Smooth muscle cell (in vitro differentiated cells): Measurements from ENCODE around the gene AGAP3. TPM values are rescaled to one million over a fixed set of nuclear protein-coding genes. Genes with fewer than 3 reads are reported as not detected.

Experiments used
- DNase-seq: peaks from one replicate; lab custom pipeline; 2025; ENCODE audit not compliant: unreplicated experiment; lab: John Stamatoyannopoulos, UW
- H2AFZ ChIP-seq: fragments of 200-600 bp; sonication (generic); 2 replicates; pipeline ENCODE4 v1.6.0; 2016; ENCODE audit warnings: antibody characterized with exemption, low read depth, mild to moderate bottlenecking
- H3F3A ChIP-seq: fragments of 200-600 bp; sonication (generic); 2 replicates; pipeline ENCODE4 v1.6.0; 2017; ENCODE audit warnings: antibody characterized with exemption, low read depth
- H3K27ac ChIP-seq: fragments of 200-600 bp; sonication (generic); 2 replicates; pipeline ENCODE4 v1.5.1; 2016; ENCODE audit warnings: low read depth, mild to moderate bottlenecking
- H3K27me3 ChIP-seq: fragments of 200-600 bp; sonication (generic); 2 replicates; pipeline ENCODE4 v1.6.1; 2016; ENCODE audit warnings: low read depth, mild to moderate bottlenecking
- H3K36me3 ChIP-seq: fragments of 200-600 bp; sonication (generic); 2 replicates; pipeline ENCODE4 v1.5.1; 2016; ENCODE audit warnings: low read depth
- H3K4me1 ChIP-seq: fragments of 200-600 bp; sonication (generic); 2 replicates; pipeline ENCODE4 v1.5.1; 2016; ENCODE audit warnings: low read depth
- H3K4me2 ChIP-seq: fragments of 200-600 bp; sonication (generic); 2 replicates; pipeline ENCODE4 v1.6.0; 2016; ENCODE audit warnings: mild to moderate bottlenecking
- H3K4me3 ChIP-seq: fragments of 200-600 bp; sonication (generic); 2 replicates; pipeline ENCODE4 v1.5.1; 2016; ENCODE audit warnings: mild to moderate bottlenecking
- H3K79me2 ChIP-seq: fragments of 200-600 bp; sonication (generic); 2 replicates; pipeline ENCODE4 v1.6.0; 2016; ENCODE audit warnings: low read depth, mild to moderate bottlenecking
- H3K9ac ChIP-seq: fragments of 200-600 bp; sonication (generic); 2 replicates; pipeline ENCODE4 v1.6.0; 2016; ENCODE audit warnings: low read depth
- H3K9me3 ChIP-seq: fragments of 200-600 bp; sonication (generic); replicated peaks from 2 replicates; pipeline ENCODE4 v1.5.1; 2016; ENCODE audit warnings: low read depth
- H4K20me1 ChIP-seq: fragments of 200-600 bp; sonication (generic); 2 replicates; pipeline ENCODE4 v1.6.0; 2016; ENCODE audit warnings: low read depth
- WGBS: methylation state at CpG from one replicate; pipeline ENCODE4 v1.1.7; 2016; ENCODE audit warnings: low lambda C conversion rate; 5-methylcytosine and 5-hydroxymethylcytosine counted together
- polyA plus RNA-seq: library from polyadenylated mRNA; unstranded; fragments of >200 nt; fragmentation: Nextera tagmentation; extraction: Ambion mirVana; gene quantifications from 2 replicates; pipeline ENCODE4 v1.2.1, GENCODE V29; 2016
- total RNA-seq: library from RNA; depleted of rRNA; stranded (reverse); fragments of >200 nt; gene quantifications from 2 replicates; pipeline ENCODE4 v1.2.3, GENCODE V29; 2014
- TF ChIP-seq, protein P1 (sequence below): fragments of 200-600 bp; sonication (generic); IDR thresholded peaks from 2 replicates; pipeline ENCODE4 v1.5.1; 2017; ENCODE audit warnings: borderline replicate concordance, mild to moderate bottlenecking, antibody characterized with exemption; ENCODE audit not compliant: insufficient read depth, poor library complexity, severe bottlenecking

The AGAP3 gene
- total and polyA plus RNA-seq, 2 experiments from 2014 or later: 29.8 to 51.4 TPM

DNA sequence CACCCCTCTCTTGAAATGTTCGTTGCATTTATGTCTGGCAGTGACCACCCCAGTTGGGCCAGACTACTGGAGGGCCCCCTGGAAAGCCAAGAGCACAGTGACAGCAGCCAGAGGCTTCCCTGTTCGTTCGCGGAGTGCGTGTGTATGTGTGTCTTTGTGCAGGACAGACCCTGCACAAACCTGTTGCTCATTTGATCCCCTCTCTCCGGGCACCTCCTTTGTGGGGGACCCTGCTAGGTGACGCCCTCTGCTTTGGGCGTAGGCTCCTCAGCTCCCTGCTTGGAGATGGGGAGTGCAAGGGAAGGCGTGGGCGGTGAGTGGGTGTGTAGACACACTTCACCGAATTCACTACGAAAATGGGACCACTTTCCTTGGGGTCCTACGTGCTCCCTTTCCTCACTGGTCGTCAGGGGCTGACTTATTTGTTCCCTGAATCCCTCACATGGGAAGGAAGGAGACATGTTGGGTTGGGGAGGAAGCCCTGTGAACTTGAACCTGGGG, 38.7 kb downstream of the AGAP3 start:
- 87% methylated on average over 14 of the region's 14 CpGs for WGBS
- Histone ChIP-seq H3F3A (peaks cover 3% of the 10 kb centered on the region), H3K36me3 (no peaks in the 10 kb centered on the region), H3K9me3 (no peaks in the 10 kb centered on the region), H3K9ac (no peak overlapping the region), H3K4me1 (no peaks in the 10 kb centered on the region), H3K27ac (no peak overlapping the region), H3K79me2 (no peaks in the 10 kb centered on the region), H2AFZ (no peak overlapping the region), H3K4me2 (peak overlapping the region; percentile 100), H4K20me1 (peaks cover 87% of the 10 kb centered on the region), H3K4me3 (no peak overlapping the region), H3K27me3 (no peaks in the 10 kb centered on the region)
- TF ChIP-seq, protein P1, sequence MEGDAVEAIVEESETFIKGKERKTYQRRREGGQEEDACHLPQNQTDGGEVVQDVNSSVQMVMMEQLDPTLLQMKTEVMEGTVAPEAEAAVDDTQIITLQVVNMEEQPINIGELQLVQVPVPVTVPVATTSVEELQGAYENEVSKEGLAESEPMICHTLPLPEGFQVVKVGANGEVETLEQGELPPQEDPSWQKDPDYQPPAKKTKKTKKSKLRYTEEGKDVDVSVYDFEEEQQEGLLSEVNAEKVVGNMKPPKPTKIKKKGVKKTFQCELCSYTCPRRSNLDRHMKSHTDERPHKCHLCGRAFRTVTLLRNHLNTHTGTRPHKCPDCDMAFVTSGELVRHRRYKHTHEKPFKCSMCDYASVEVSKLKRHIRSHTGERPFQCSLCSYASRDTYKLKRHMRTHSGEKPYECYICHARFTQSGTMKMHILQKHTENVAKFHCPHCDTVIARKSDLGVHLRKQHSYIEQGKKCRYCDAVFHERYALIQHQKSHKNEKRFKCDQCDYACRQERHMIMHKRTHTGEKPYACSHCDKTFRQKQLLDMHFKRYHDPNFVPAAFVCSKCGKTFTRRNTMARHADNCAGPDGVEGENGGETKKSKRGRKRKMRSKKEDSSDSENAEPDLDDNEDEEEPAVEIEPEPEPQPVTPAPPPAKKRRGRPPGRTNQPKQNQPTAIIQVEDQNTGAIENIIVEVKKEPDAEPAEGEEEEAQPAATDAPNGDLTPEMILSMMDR: no peak
- DNase-seq: no peak

DNA sequence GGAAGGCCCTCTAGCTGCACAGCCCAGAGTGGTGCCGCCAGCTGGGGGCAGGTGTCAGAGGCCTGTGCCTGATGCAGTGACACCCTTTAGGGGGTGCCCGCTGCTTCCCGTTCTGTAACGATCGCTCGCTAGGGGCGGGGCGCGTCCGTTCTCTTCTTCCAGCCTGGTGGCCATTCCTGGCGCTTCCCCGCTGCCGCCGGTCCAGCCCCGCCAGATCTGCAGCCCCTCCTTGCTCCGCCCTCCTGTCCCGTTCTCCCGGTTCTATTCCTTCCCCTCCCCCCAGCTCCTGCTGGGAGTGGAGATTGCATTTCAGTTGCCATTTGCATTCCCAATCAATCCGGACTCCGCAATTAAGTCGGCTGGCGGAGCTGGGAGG, 39.2 kb downstream of the AGAP3 start:
- WGBS: 7% methylated on average over 22 of the region's 22 CpGs
- Histone ChIP-seq H3K4me3 (peak overlapping the region; percentile 55), H2AFZ (no peak overlapping the region), H3K4me1 (no peaks in the 10 kb centered on the region), H3K27me3 (no peaks in the 10 kb centered on the region), H3K9me3 (no peaks in the 10 kb centered on the region), H3K27ac (no peak overlapping the region), H3F3A (peaks cover 3% of the 10 kb centered on the region), H3K36me3 (no peaks in the 10 kb centered on the region), H3K9ac (no peak overlapping the region), H4K20me1 (peaks cover 87% of the 10 kb centered on the region), H3K79me2 (no peaks in the 10 kb centered on the region), H3K4me2 (peak overlapping the region; percentile 100)
- TF ChIP-seq, protein P1: no peak
- no peak for DNase-seq

DNA sequence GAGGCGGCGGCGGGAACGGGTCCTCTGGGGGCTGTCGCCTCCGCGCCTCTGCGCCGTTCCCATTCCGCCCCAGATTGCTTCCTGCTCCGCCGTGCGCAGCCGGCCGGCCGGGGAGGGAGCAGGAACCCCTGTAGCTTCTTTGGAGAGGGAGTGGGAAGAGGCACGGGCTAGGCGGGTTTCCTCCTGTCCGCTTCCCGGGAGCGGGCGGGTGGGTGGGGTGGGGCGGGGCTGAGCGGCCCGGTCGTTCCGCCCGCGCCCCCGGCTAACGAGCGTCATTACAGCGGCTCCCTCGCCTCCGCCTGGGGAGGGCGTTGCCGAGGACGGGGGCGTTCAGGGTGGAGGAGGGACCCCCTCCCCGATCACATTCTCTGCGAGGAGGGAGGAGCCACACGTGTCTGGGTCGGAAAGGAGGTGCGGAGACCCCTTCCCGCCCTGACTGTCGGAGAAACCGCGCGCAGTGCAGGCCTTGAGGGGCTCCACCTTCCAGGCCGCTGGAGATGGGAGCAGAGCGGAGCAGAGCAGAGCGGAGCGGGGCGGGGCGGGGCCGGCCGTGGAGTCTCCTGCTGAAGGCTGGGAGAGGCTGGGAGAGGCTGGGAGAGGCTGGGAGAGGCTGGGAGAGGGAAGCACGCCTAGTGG, 39.7 kb downstream of the AGAP3 start:
- Histone ChIP-seq H4K20me1 (peaks cover 89% of the 10 kb centered on the region), H3K9ac (no peak overlapping the region), H2AFZ (no peak overlapping the region), H3K79me2 (no peaks in the 10 kb centered on the region), H3K4me1 (no peaks in the 10 kb centered on the region), H3K4me2 (peak overlapping the region; percentile 100), H3K27me3 (no peaks in the 10 kb centered on the region), H3F3A (peaks cover 3% of the 10 kb centered on the region), H3K9me3 (no peaks in the 10 kb centered on the region), H3K4me3 (peak overlapping the region; percentile 55), H3K27ac (no peak overlapping the region), H3K36me3 (no peaks in the 10 kb centered on the region)
- 8% methylated on average over 37 of the region's 58 CpGs for WGBS
- TF ChIP-seq, protein P1: no peak
- DNase-seq: peak; percentile 13
